ENCODE measurements around the gene DENND1A.
"Not testable (repeated sequence)": the region's sequence is repeated elsewhere in the genome, so short reads cannot be mapped to it uniquely, and the experiment has no call there.

Gene DENND1A

DNA sequence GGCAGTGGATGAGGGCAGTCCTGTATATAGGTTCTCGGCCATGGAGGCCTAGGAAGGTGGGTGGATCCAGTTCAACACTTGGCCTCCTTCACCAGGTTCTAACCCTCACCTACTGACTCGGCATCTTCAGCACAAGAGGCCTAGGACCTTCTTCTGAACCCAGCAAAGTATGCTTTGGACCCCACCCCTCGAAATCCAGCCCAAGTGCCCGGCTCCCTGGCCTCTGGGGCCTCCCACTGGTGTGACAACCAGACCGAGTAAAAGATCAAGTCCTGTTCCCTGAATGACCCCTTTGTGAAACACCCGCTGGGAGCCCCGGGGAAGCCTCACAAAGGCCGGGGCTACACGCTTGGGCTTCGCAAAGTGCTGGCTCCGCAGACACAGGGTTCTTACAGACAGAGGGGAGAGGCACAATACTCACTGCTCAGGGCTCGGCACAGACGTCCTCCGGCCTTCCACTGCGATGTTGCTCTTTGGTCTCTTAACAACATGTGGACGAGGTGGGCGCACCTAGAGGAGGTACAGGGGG is 526.9 kb downstream of the DENND1A start:
- no peak for FAIRE-seq

DNA sequence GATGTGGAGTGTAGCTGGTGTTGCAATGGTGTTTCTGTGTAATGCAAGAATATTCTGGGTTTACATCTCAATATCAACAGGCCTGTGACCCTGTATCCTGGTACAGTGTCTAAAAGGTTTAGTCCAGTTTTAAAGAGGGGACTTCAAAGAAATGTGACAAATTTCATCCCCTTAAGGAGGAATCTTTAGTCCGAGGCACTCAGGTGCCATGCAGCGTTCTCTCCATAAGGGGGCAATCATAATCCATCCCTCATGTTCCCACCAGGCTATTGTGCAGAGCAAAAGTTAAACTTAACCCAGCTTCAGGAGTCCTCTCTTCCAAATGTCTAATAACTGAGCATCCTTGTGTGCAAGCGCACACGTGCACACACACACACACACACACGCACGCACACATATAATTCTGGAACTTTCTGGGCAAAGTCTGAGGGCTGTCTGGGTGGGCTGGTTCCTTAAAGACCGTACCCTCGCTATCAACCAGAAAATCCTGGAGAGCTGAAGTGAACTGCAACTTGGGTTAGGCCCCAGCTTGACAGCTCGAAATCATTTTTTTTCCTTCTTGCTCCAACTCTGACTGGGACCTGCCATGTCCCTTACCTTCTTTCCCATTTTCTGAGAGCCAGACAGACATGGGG is 527.9 kb downstream of the DENND1A start:
- no peak for FAIRE-seq

DNA sequence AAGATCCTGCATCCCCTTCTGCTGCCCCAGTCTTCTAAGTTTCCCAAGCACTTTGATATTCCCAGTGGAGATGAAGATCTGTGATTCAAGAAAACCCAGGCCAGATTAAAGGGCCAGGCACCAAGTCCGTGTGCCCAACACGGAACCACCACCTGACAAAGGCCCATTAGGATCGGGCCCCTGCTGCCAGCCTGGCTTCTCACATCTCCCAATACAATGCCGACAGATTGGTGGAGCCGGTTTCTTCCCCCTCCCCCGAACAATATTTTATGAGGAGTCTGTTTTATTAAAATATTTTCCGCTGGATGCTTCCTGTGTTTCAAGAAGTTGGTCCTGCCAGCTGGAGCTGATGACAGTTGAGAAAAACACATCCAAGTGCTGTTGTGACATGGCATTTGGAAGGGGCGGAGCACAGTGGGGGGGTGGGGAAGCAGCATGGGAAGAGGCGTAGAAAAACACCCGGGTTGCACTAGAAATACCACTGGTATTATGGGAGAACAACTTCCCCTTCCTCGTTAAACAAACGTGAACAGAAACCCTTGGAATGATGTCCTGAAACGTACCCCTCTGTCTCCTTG is 528.9 kb downstream of the DENND1A start:
- no peak for FAIRE-seq

DNA sequence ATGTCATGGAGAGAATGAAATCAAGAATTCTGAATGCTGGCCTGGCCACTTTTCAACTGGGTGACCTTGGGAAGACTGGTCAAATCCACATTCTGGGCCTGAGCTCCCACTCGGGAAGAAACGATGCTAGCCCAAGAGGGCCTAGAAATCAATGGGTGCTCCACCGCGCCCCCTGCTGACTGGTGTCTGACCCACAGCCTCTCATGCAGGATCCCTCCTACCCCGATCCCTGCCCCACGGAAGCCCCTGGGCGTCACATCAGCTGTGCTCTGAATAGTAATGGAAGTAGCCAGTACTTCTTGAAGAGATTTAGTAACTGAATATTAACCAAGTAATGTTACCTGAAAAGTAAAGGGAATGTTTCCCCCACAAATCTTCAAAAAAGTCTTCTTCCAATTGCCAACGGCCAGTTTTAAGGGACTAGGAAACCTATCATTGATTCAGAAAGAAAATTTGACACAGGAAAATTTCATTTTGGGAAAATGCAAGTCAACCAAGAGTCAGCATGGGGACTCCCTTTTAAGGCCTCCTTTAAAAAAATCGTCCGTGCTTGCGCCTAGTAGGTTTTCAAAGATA is 530.0 kb downstream of the DENND1A start:
- no peak for FAIRE-seq

DNA sequence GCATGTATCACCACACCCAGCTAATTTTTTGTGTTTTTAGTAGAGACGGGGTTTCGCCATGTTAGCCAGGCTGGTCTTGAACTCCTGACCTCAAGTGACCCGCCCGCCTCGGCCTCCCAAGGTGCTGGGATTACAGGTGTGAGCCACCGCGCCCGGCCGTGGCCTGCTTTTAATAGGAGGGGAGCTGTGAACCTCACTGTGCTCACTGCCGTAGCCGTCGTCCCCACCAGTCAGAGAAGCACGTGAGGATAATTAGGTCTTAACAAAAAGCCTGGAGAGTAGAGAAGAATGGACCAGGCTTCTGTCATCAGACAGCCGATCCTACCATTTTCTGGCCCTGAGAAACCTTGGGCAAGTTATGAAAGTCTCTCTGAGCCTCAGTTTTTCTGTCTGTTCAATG is 531.0 kb downstream of the DENND1A start:
- not testable (repeated sequence) for FAIRE-seq

DNA sequence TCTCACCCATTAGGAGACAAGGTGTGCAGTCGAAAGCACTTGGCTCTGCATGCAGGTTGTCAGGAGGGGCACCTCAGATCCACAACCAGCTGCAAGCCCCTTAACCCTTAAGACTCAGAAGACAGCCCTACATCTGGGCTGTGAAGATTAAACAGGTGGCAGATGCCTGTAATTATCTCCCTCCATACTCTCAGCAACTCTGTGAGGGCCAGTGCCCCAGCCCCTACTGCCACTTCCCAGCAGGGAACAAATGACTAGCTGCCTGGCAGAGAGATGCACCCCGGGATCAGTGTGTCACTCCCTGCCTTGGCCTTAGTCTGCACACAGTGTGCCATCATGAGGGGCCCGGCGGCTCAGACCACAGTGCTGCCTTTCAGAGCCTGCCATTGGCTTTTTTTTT is 532.0 kb downstream of the DENND1A start:
- no peak for FAIRE-seq

DNA sequence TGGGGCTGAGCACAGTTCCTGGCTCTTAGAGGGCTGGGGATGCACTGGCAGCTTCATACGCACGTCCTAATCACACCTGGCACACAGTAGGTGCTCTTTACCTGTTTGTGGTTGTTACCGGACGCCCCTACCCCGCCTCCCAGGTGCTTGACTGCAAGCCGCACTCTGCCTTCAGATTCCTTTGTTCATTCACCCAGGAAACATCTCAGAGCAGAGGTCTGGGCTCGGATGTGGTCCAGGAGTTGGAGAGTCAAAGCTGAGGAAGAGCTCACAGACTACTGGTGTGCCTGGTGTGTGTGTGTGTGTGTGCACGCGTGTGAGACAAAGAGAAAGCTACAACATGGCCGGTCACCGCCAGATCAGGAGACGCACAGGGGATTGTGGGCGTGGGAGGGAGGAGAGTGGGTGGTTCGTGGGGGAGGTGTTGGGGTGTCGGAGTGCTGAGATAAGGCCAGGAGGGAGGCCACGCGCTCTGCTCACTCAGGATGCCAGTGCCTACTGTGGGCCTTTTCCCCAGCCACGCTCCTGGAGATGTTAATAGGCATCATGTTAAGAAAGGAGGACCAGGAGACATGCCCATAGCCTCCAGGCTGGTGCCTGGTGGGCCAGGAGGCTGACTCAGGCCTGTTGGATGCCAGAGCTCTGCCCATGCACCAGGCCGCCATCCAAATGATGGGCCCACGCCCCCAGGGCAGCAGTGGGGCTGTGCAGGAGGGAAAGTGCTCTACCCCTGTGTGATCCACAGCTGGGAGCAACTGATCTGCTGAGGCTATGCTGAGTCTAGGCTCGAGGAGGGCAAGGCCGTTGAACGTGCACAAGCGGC is 534.0 kb downstream of the DENND1A start:
- FAIRE-seq: no peak

DNA sequence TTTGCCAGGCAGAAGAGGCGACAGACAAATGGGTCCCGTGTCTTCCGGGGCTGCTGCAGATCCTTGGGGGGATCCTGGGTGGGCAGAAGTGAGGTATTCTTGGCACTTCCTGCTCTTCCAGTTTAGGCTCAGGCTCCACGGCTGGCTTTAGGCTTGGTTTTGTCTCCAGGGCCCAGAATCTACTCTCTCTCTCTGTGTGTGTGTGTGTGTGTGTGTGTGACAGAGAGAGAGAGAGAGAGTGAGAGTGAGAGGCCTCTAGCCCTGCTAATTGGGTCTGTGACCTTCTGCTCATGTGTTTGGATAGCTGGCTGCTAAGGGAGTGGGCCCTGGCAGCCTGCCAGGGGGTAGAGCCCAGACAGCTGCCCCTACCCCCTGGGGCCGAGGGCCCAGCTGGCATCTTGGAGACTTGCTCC is 534.6 kb downstream of the DENND1A start:
- FAIRE-seq: no peak

DNA sequence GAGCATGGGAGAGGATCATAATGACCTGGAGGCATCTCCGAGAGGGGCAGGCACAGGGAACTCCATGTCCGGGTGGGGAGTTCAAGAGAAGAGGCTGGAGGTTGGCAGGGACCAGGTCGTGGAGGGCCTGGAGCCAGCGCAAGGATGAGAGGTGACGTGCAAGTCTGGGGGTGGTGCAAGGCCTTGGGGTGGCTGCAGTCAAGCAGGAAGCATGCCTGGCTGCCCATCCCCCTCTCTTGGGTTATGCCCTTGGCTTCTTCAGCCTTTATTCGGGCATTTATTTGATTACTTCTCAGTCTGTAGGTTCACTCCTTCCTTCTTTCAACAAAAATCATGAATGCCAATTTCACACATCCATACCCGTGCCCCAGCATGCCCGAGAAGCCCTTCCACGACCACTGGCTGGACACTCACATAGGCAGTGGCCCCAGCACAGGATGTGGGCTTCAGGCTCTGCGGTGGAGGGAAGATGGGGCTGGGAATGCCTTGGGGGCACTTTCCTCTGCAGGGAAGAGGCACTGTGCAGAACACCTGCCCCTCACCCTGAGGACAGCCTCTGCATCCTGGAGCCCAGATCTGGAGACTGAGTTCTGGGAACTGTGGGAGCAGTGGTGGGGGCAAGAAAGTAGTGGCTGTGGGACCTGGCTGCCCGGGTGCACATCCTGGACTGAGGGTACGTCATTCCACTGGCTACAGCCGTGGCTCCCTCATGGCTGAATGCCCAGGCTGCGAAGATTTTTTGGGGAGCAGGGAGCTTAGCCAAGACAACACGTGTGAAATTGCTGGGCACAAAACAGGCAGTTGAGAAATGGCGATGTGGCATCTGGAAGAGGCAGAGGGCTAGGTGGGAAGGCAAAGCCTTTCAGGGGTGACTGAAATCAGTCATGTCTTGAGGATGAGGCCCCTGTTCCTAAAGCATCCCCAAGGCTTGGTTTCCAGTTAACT is 535.4 kb downstream of the DENND1A start:
- FAIRE-seq: no peak

DNA sequence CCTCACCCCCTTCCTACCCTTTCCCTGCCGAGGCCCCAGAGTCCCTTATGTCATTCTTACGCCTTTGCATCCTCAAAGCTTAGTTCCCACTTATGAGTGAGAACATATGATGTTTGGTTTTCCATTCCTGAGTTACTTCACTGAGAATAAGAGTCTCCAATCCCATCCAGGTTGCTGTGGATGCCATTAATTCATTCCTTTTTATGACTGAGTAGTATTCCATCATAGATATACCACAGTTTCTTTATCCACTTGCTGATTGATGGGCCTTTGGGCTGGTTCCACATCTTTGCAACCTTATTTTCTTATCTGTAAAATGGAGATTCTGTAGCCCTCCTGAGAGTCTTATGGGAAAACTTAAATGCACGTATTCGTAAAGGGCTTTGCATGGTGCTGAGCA is 537.1 kb downstream of the DENND1A start:
- no peak for FAIRE-seq

DNA sequence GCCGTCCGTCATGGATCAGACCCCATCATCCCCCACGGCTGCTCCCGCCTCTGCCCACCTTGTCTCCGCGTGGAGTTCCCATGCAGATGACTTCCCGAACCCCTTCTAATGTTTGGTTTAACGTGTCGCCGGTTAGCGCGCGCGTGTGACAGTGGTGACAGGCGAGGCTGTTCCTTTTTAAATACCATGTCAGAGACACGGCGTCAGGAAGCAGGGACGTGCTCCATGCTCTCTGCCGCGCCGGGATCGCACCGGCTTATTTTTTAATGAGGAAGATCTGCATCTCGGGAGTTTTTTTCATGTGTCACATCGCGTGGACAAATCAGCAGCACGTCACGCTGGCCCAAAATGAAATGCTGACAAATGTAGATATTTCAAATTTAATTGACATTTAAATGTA is 538.0 kb downstream of the DENND1A start:
- no peak for FAIRE-seq

DNA sequence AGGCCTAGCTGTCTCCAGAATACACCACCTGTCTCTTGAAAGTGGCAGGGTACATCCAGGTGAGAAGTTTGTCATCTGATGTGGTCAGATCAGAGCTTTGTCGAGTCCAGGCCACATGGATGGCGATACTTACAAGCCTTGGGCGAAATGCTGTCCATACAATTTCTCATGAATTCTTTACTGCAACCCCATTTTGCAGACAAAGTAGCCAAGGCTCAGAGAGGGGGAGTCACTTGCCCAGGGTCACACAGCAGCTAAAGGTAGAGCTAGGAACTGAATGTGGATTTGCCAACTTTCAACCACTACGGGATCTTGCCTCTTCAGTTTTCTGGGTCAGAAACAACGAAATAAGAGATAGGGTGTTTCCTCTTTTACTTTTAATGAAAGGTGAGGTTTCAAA is 538.7 kb downstream of the DENND1A start:
- FAIRE-seq: no peak

DNA sequence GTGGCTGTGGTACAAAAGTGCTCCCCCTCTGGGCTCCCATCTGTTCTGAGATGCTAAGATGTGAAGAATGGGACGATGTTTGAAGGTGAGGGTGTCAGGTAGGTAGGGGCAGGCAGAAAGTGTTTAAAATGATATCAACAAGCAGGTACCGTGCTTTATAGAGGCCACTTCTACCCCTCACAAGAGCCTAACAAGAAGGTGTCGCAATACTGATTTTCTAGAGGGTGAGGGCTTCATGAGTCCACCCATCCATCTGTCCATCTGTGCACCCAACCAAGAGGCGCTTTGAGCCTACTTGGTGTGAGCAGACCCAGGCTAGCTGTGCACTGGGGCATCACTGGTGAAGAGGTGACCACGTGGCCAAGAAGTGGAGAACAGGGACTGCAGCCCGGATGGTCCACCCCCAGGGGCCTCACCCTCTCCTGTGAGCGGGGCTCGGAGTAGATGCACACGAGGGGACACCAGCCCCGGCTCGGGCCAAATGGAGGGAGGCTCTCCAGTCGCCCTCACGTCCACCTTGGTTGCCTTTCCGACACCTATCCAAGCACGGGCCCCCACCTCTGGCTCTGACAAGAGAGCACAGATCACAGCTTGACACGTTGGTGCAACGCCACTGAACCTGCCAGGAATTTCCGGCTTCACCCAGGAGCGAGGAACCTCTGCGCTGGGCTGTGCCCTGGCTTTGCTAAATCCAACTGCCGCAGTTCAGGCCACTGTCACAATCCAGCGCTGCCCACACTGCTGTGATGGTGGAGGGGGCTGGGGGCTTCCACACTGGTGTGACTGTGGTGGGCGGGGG is 539.4 kb downstream of the DENND1A start:
- no peak for FAIRE-seq

DNA sequence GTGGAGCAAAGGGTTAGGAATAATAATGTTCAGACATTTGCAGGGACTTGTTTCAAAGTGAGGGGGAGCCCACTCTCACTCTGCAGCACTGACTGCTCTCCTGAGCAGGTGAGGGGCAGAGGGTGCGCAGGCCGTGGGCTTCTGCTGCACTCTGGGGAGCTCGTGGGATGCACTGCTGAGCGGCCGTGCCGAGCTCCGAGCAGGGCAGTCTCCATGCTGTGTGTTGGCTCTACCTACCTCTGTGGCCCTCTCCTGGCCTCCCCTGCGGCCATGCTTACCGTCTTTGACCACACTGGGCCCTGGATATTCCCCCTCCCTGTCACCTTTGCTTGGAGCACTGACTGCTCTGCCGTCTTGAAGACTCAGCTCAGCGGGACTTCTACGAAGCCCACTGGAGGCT is 540.2 kb downstream of the DENND1A start:
- no peak for FAIRE-seq

DNA sequence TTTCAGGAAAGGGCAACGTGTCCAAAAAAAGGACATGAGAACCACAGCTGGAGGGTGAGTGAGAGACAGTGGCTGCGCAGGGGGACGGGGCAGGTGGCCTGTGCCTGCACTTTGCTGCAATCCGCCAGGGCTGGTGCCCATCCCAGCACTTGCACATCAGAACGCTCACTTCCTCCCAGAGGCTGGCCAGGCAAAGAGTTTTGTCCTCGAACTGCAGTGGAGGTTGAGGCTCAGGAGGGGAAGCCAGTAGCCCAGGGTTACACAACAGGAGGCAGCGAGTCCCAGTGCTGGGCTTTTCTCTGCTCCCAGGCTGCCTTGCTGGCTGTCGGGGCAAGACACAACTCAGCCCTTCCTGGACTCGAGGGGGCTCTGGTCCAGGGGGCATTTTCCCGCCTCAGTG is 540.9 kb downstream of the DENND1A start:
- FAIRE-seq: no peak

DNA sequence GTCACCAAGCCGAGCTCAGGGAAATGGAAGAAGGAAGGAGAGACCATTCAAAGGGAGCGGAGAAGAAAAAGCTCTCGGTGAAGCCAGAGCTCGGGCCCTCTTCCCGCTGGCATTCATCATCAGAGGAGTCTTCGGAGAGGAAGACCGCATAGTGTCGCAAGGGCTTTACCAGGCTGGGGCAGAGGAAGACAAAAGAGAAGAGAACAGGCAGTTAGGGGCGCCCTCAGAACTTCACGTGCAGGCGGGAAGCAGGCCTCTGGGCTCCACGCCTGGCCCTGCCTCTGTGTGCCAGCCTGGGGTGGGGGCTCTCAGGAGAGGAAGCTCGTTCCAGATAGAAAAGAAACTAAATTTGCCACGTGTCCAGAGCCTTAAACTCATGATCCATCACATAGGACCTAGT is 542.2 kb downstream of the DENND1A start:
- FAIRE-seq: no peak

DNA sequence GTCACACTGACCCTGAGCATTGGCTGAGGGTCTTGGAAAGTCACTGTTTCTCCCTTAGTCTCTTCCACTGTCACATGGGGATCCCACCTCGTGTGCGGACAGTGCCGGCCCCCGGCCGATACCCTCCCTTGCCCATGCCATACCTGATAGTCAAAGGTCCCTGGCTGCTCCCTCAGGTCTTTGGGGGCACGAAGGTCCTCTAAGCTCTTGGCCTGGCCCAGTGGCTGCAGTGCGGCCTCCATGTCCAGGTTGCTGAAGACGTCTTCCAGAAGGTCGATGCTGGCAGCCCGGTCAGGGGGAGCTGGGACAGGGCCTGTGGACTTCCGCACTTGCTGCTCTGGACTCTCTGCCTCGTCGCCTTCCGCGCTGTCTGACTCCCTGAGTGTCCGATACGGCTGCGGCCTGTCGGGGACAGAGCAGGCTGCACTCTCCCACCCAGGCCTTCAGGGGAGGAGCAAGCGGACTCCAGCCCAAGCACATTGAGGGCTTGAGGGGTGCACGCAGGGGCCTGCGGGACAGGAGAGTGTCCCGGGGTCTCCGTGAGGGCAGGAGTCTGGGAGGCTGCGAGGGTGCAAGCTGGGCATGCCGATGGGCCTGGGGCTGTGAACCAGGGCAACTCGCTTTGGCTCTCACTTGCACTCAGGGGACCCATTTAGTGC is 546.3 kb downstream of the DENND1A start:
- FAIRE-seq: no peak

DNA sequence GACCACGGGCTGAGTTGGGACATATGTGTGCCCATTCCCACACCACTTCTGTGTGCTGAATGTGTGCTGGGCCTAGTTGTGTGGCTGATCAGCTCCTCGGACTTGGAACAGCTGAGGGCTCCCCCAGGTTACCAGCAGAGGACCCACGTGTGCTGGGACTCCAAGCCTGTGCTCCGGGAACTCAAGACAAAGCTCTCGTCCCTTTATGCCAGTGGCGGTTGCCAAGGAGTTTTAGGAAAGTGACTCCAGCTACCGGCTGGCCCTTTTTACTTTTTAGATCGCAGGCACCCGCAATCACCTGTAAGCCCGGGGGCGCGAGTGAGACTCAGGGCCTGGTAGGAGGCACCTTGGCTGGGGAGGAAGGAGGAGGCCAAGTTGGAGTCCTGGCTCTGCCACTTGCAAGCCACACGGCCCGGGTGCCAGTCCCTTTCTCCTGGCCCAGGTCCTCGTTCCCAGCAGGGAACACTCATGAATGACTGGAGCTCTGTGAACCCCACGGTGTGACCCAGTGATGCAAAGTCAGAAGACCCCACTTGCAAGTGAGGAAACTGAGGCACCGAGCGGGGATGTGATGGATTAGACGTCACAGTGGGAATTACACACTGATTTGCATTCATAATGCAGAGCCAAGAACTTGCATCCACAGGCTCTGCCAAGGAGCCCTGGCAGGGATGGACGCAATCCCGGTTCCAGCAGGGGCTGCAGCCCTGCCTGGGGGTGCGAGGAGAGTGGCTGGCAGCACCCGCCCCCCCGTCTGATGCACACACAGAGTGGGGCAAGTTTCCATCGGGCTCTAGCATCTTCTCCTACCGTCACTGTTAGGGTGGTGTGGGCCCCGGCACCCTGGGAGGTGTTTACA is 547.0 kb downstream of the DENND1A start:
- FAIRE-seq: no peak

DNA sequence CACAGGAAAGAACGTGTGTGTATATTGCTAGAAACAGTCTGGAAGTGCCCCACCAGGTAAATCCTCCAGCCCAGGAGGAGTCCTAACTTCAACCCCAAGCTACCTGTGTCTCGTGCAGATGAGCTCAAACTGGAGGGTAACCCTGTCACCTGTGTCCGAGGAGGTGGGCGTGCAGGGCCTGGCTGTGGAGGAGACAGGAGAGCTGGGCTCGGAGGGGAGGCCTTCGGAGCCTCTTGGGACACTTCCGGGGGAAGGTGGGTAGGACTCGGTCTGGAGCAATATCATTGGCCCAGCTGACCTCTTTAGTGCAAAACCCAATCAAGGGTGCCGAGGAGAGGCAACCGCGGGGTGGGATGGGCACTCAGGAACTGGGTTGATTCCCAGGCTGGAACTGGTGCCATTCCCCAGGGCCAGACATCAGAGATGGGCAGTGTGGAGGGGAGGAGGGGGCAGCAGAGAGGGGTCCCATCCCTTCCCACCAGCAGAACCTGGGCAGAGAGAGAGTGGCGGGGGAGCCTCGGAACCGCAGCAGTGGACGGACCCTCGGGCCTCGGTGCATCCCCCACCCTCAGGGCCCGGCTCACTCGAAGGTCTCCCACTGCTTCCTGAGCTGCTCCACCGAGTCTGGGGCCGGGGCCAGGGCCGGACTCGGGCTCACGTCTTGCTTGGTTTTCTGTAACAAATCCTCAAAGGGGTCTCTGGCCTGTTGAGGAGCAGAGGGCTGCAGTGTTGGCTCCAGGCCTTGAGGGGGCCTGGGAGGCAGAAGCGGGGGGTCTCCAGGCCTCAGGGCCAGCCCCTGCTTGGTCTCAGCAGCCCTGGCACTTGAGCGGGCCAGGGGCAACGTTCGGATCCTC is 548.8 kb downstream of the DENND1A start:
- no peak for FAIRE-seq

Data from colon (tissue), 2 donors.